ENCODE results near the gene NBAS. TPM values are rescaled to one million over a fixed set of nuclear protein-coding genes. Genes with fewer than 3 reads are reported as not detected.

NBAS gene
- total RNA-seq, 2 experiments from 2014 or later, result 24.3 to 25.5 TPM

GRCh38 chr2:15184491-15184890, 376.6 kb downstream of the NBAS start:
- peaks cover 12% of the 10 kb centered on the region for H3K4me1 Mint-ChIP-seq (ENCODE audit: low read depth)
- CTCF ChIA-PET, result interaction anchor here (1.1 kb wide), 1 partner anchor 12 kb away, joined by 3 read pairs; no protein-coding TSS in a partner anchor

GRCh38 chr2:15182275-15182674, 378.9 kb downstream of the NBAS start:
- no peaks in the 10 kb centered on the region for H3K9me3 Mint-ChIP-seq
- no peak for ATAC-seq (ENCODE audit: poor library complexity)
- H3K27me3 Mint-ChIP-seq, result no peaks in the 10 kb centered on the region
- no peak for TF ChIP-seq CTCF (IDR thresholded peaks at IDR 0.05)
- DNase-seq, result no peak
- peaks cover 53% of the 10 kb centered on the region for H3K36me3 Mint-ChIP-seq (ENCODE audit: low read depth)
- CTCF ChIA-PET, result interaction anchor here (1.4 kb wide), 1 partner anchor 9 kb away, joined by 4 read pairs; no protein-coding TSS in a partner anchor
- Histone ChIP-seq H3K4me3 (ENCODE audit: low read length) (no peak overlapping the region), H3K4me1 (ENCODE audit: insufficient read depth, low read length) (peaks cover 10% of the 10 kb centered on the region), H3K36me3 (ENCODE audit: insufficient read depth, low read length) (peaks cover 13% of the 10 kb centered on the region), H3K27me3 (ENCODE audit: control insufficient read depth in 1 of 2, insufficient read depth in 2 of 2, low read length in 2 of 2) (no peaks in the 10 kb centered on the region), H3K27ac (ENCODE audit: low read depth in 1 of 2, low read length in 2 of 2) (no peak overlapping the region), H3K9me3 (ENCODE audit: control insufficient read depth in 1 of 2, insufficient read depth in 1 of 2, low read length in 2 of 2) (no peaks in the 10 kb centered on the region)
- no peak overlapping the region for H3K4me3 Mint-ChIP-seq
- H3K27ac Mint-ChIP-seq, result no peak overlapping the region
- POLR2A ChIA-PET, result no interaction called here
- peaks cover 33% of the 10 kb centered on the region for H3K4me1 Mint-ChIP-seq (ENCODE audit: low read depth)
- intact Hi-C loops (cut with DNase I, micrococcal nuclease), result no loop called here

More at GRCh38 chr2:15184491-15184890, 376.6 kb downstream of the NBAS start:
- H3K4me3 ChIP-seq (ENCODE audit: low read length), result no peak overlapping the region
- DNase-seq, result no peak
- peaks cover 21% of the 10 kb centered on the region for H3K36me3 ChIP-seq (ENCODE audit: insufficient read depth, low read length)
- H3K27ac ChIP-seq (ENCODE audit: low read depth in 1 of 2, low read length in 2 of 2), result no peak overlapping the region
- no peaks in the 10 kb centered on the region for H3K27me3 ChIP-seq (ENCODE audit: control insufficient read depth in 1 of 2, insufficient read depth in 2 of 2, low read length in 2 of 2)
- Mint-ChIP-seq H3K4me3 (no peak overlapping the region), H3K27ac (no peak overlapping the region), H3K9me3 (no peaks in the 10 kb centered on the region), H3K27me3 (no peaks in the 10 kb centered on the region), H3K36me3 (ENCODE audit: low read depth) (peaks cover 65% of the 10 kb centered on the region)
- H3K9me3 ChIP-seq (ENCODE audit: control insufficient read depth in 1 of 2, insufficient read depth in 1 of 2, low read length in 2 of 2), result no peaks in the 10 kb centered on the region
- POLR2A ChIA-PET, result no interaction called here
- intact Hi-C loops (cut with DNase I, micrococcal nuclease), result no loop called here
- ATAC-seq (ENCODE audit: poor library complexity), result no peak
- no peaks in the 10 kb centered on the region for H3K4me1 ChIP-seq (ENCODE audit: insufficient read depth, low read length)
- no peak for TF ChIP-seq CTCF (IDR thresholded peaks at IDR 0.05)

- CTCF ChIA-PET, result no interaction called here
- intact Hi-C loops (cut with DNase I, micrococcal nuclease), result no loop called here
- no peak overlapping the region for H3K4me3 ChIP-seq (ENCODE audit: low read length)
- H3K36me3 ChIP-seq (ENCODE audit: insufficient read depth, low read length), result peaks cover 7% of the 10 kb centered on the region
- H3K27ac ChIP-seq (ENCODE audit: low read depth in 1 of 2, low read length in 2 of 2), result no peak overlapping the region
- H3K9me3 ChIP-seq (ENCODE audit: control insufficient read depth in 1 of 2, insufficient read depth in 1 of 2, low read length in 2 of 2), result no peaks in the 10 kb centered on the region
- no peaks in the 10 kb centered on the region for H3K27me3 ChIP-seq (ENCODE audit: control insufficient read depth in 1 of 2, insufficient read depth in 2 of 2, low read length in 2 of 2)
- ATAC-seq (ENCODE audit: poor library complexity) (no peak), DNase-seq (no peak)
- Mint-ChIP-seq H3K27me3 (no peaks in the 10 kb centered on the region), H3K27ac (no peak overlapping the region), H3K36me3 (ENCODE audit: low read depth) (peaks cover 51% of the 10 kb centered on the region), H3K9me3 (no peaks in the 10 kb centered on the region), H3K4me1 (ENCODE audit: low read depth) (peaks cover 44% of the 10 kb centered on the region), H3K4me3 (no peak overlapping the region)
- TF ChIP-seq CTCF (IDR thresholded peaks at IDR 0.05), result no peak
- POLR2A ChIA-PET, result no interaction called here
- H3K4me1 ChIP-seq (ENCODE audit: insufficient read depth, low read length), result peaks cover 15% of the 10 kb centered on the region
Observed at GRCh38 chr2:15181092-15181745, 379.9 kb downstream of the NBAS start.

All from CD4-positive, alpha-beta T cell (primary cell).